Measurements from ENCODE around the gene FRMD4A.

DNA sequence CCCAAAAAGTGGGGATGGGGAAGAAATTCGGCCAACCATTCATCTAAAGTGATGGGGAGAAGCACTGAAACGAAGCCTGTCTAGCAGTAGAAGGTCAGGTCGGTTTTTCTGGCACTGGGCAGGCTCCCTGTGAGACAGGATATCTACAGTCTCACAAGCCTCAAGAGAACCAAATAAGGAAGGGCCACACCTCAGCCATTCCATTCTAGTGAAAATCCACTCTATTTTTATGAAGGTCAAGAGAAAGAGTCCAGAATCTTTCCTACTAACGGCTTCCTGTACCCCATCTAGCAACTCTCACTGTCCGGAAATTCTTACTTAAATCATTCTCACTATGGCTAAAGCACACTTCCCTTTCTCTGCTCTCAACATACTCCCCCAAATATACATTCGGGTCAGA lies 476.9 kb downstream of the FRMD4A start:
- TF ChIP-seq, protein P1, sequence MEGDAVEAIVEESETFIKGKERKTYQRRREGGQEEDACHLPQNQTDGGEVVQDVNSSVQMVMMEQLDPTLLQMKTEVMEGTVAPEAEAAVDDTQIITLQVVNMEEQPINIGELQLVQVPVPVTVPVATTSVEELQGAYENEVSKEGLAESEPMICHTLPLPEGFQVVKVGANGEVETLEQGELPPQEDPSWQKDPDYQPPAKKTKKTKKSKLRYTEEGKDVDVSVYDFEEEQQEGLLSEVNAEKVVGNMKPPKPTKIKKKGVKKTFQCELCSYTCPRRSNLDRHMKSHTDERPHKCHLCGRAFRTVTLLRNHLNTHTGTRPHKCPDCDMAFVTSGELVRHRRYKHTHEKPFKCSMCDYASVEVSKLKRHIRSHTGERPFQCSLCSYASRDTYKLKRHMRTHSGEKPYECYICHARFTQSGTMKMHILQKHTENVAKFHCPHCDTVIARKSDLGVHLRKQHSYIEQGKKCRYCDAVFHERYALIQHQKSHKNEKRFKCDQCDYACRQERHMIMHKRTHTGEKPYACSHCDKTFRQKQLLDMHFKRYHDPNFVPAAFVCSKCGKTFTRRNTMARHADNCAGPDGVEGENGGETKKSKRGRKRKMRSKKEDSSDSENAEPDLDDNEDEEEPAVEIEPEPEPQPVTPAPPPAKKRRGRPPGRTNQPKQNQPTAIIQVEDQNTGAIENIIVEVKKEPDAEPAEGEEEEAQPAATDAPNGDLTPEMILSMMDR (IDR thresholded peaks at IDR 0.05), result no peak
- no peak for TF ChIP-seq POLR2A (IDR thresholded peaks at IDR 0.05)

All from testis (tissue), 2 donors.